ENCODE measurements around the gene ISM1. TPM values are rescaled to one million over a fixed set of nuclear protein-coding genes. Genes with fewer than 3 reads are reported as not detected.

Gene ISM1
- total and polyA plus RNA-seq, 2 of the 13 experiments (the other 11 are each of a cell fraction or from before 2014, with no cell fraction given): 0.40 to 1.4 TPM

DNA sequence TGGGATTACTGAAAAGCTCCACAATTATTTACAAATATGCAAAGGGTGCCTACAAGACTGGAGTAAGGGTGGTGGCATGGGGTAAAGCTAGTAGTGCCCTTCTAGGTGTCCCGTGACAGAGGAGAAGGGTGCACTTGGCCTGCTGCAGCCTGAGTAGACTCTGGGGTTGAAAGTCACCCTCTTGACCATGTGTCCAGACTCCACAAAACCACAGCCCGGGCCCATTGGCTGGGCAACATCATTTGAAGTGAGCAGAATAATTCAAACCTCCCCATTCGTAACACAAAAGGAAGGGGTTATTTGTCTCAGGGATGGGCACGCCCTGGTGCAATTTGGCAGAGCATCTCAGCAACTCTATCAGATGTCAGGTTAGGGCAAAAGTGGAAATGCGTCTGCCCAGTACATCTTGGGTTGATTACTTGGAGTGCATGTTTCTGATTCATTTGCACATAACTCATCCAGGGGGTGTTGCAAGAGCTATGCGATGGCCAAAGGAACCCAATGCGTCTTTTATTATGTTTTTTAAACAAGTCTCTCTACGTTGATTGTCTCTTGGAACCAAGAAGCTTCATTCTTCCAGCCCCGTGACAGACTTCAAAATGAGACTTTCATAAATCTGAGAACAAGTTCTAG, 56.7 kb downstream of the ISM1 start (continued):
- TF ChIP-seq HNRNPUL1 (IDR thresholded peaks at IDR 0.05; ENCODE audit: low read depth, low read length): no peak

GRCh38 chr20:13278812-13279570, 57.9 kb downstream of the ISM1 start:
- in situ Hi-C loops (cut with HindIII; ENCODE audit: extremely low pct_ligation_motif_present, low pct_unique_long_range_greater_than_20kb) (loop anchor here (25.0 kb wide), 1 partner anchor 317 kb away; no protein-coding TSS in a partner anchor), intact Hi-C loops (cut with micrococcal nuclease; ENCODE audit: unreplicated experiment) (no loop called here)
- POLR2A ChIA-PET: no interaction called here
- 81% methylated on average over 5 of the region's 5 CpGs for WGBS (ENCODE audit: low lambda C conversion rate)
- no peaks in the 10 kb centered on the region for H4K20me1 ChIP-seq (ENCODE audit: insufficient read depth, low read length)
- no peak overlapping the region for H3K27ac ChIP-seq (ENCODE audit: extremely low read length, insufficient read depth, low read length)
- H3K4me3 ChIP-seq (replicated peaks in 1 of 3; ENCODE audit: insufficient read depth in 1 of 3, low read depth in 2 of 3, low read length in 3 of 3): no peak overlapping the region
- ATAC-seq (no peak), DNase-seq (ENCODE audit: low spot score) (no peak), FAIRE-seq (no peak)
- TF ChIP-seq ZNF558 (CRISPR knock-in tag; IDR thresholded peaks at IDR 0.05; ENCODE audit: borderline replicate concordance) (no peak), NAIF1 (CRISPR knock-in tag; IDR thresholded peaks at IDR 0.05; ENCODE audit: borderline replicate concordance) (no peak), ZNF850 (CRISPR knock-in tag; conservative IDR thresholded peaks at IDR 0.05) (no peak), MXD1 (CRISPR knock-in tag; IDR thresholded peaks at IDR 0.05) (no peak), HNRNPUL1 (IDR thresholded peaks at IDR 0.05; ENCODE audit: low read depth, low read length) (no peak), XBP1 (CRISPR knock-in tag; IDR thresholded peaks at IDR 0.05) (no peak), ZNF207 (IDR thresholded peaks at IDR 0.05; ENCODE audit: borderline replicate concordance) (no peak), ZNF616 (CRISPR knock-in tag; IDR thresholded peaks at IDR 0.05; ENCODE audit: low read depth) (no peak)
- H3K4me1 ChIP-seq (ENCODE audit: insufficient read depth, low read length): no peaks in the 10 kb centered on the region
- H3K9me3 ChIP-seq (ENCODE audit: low read length): no peaks in the 10 kb centered on the region
- H3K27me3 ChIP-seq (ENCODE audit: control insufficient read depth in 1 of 2, insufficient read depth in 2 of 2, low read length in 2 of 2): no peaks in the 10 kb centered on the region; a peak in 1 of 5 replicates
- CTCF ChIA-PET (ENCODE audit: low intra/inter-chr PET ratio, low total read pairs): no interaction called here
- BruUV-seq (replicated peaks): no TSS peak
- H2AFZ ChIP-seq (ENCODE audit: low read length): no peak overlapping the region
- H3K4me2 ChIP-seq (ENCODE audit: low read depth, low read length): no peak overlapping the region
- H3K79me2 ChIP-seq (ENCODE audit: insufficient read depth, low read length): no peaks in the 10 kb centered on the region
- no peaks in the 10 kb centered on the region for H3K36me3 ChIP-seq (replicated peaks in 1 of 2; ENCODE audit: control insufficient read depth in 1 of 2, insufficient read depth in 2 of 2, low read length in 2 of 2)
- H3K9ac ChIP-seq (ENCODE audit: insufficient read depth, low read depth, low read length): no peak overlapping the region

Measured in HepG2 (cell line).